GM12875 (cell line): ENCODE measurements around the gene COPZ2.
"Not testable (repeated sequence)": the region's sequence is repeated elsewhere in the genome, so short reads cannot be mapped to it uniquely, and the experiment has no call there.

Experiments used
- H3K4me3 ChIP-seq: one replicate; pipeline ENCODE4 v1.5.1; 2011; ENCODE audit warnings: low read depth, low read length, control low read depth
- CTCF ChIP-seq: IDR thresholded peaks from 2 replicates; pipeline ENCODE4 v1.5.1; 2011; ENCODE audit warnings: low read depth, mild to moderate bottlenecking, control low read depth, inconsistent platforms, low read length, moderate library complexity, borderline replicate concordance; ENCODE audit not compliant: insufficient read depth

Gene COPZ2

GRCh38 chr17:48070195-48070594, 32.6 kb upstream of the COPZ2 start:
- no peak overlapping the region for H3K4me3 ChIP-seq
- TF ChIP-seq CTCF = no peak

- TF ChIP-seq CTCF = peak; percentile 47
- no peak overlapping the region for H3K4me3 ChIP-seq
Measured at GRCh38 chr17:48068491-48068961, 30.9 kb upstream of the COPZ2 start.

GRCh38 chr17:48067808-48068207, 30.2 kb upstream of the COPZ2 start:
- not testable (repeated sequence) for H3K4me3 ChIP-seq

- H3K4me3 ChIP-seq = no peak overlapping the region
- no peak for TF ChIP-seq CTCF
Measured at GRCh38 chr17:48067245-48067644, 29.6 kb upstream of the COPZ2 start.

- TF ChIP-seq CTCF = no peak
- H3K4me3 ChIP-seq = no peak overlapping the region
Measured at GRCh38 chr17:48066656-48067055, 29.1 kb upstream of the COPZ2 start.

GRCh38 chr17:48066192-48066591, 28.6 kb upstream of the COPZ2 start:
- no peak for TF ChIP-seq CTCF
- H3K4me3 ChIP-seq = no peak overlapping the region

GRCh38 chr17:48064638-48065037, 27.0 kb upstream of the COPZ2 start:
- TF ChIP-seq CTCF = no peak
- H3K4me3 ChIP-seq = no peak overlapping the region

GRCh38 chr17:48062273-48062672, 24.7 kb upstream of the COPZ2 start:
- TF ChIP-seq CTCF = no peak
- no peak overlapping the region for H3K4me3 ChIP-seq
